Measurements from ENCODE around the gene RETREG3. TPM values are rescaled to one million over a fixed set of nuclear protein-coding genes. Genes with fewer than 3 reads are reported as not detected.

Gene RETREG3
- total RNA-seq, 2 donors from 2014 or later: 30.4 to 31.1 TPM

- Histone ChIP-seq H3K4me1 (peaks cover 0 to 22% of the 10 kb centered on the region in 2 donors), H3K36me3 (peaks cover 46% of the 10 kb centered on the region), H3K4me3 (peak overlapping the region; percentile 66 to 68), H3K27ac (peak overlapping the region; percentile 84 to 94), H3K9me3 (no peaks in the 10 kb centered on the region), H3K27me3 (no peaks in the 10 kb centered on the region)
- no peak for DNase-seq (ENCODE audit: low spot score)
- no peak for TF ChIP-seq CTCF (IDR thresholded peaks at IDR 0.05)
Measured at GRCh38 chr17:42577140-42577531, 32.0 kb downstream of the RETREG3 start.

- no peak overlapping the region for H3K27ac ChIP-seq
- no peak overlapping the region for H3K4me3 ChIP-seq
- no peak for TF ChIP-seq CTCF (IDR thresholded peaks at IDR 0.05)
- no peaks in the 10 kb centered on the region for H3K9me3 ChIP-seq
- no peaks in the 10 kb centered on the region for H3K27me3 ChIP-seq
- peaks cover 49% of the 10 kb centered on the region for H3K36me3 ChIP-seq
- H3K4me1 ChIP-seq: peaks cover 0 to 33% of the 10 kb centered on the region in 2 donors
- no peak for DNase-seq (ENCODE audit: low spot score)
Measured at GRCh38 chr17:42574463-42574862, 34.7 kb downstream of the RETREG3 start.

- Histone ChIP-seq H3K27ac (no peak overlapping the region), H3K27me3 (no peaks in the 10 kb centered on the region), H3K4me1 (peaks cover 0 to 34% of the 10 kb centered on the region in 2 donors), H3K4me3 (no peak overlapping the region), H3K36me3 (peaks cover 60% of the 10 kb centered on the region), H3K9me3 (no peaks in the 10 kb centered on the region)
- DNase-seq (ENCODE audit: low spot score): no peak
- no peak for TF ChIP-seq CTCF (IDR thresholded peaks at IDR 0.05)
Measured at GRCh38 chr17:42573095-42573494, 36.1 kb downstream of the RETREG3 start.

- Histone ChIP-seq H3K9me3 (no peaks in the 10 kb centered on the region), H3K4me1 (peaks cover 0 to 33% of the 10 kb centered on the region in 2 donors), H3K36me3 (peaks cover 60% of the 10 kb centered on the region), H3K27ac (no peak overlapping the region), H3K4me3 (no peak overlapping the region), H3K27me3 (no peaks in the 10 kb centered on the region)
- no peak for DNase-seq (ENCODE audit: low spot score)
- no peak for TF ChIP-seq CTCF (IDR thresholded peaks at IDR 0.05)
Measured at GRCh38 chr17:42571435-42572225, 37.5 kb downstream of the RETREG3 start.

- DNase-seq (ENCODE audit: low spot score): no peak
- H3K36me3 ChIP-seq: peaks cover 71% of the 10 kb centered on the region
- no peaks in the 10 kb centered on the region for H3K9me3 ChIP-seq
- peak overlapping the region; percentile 96 to 98 for H3K27ac ChIP-seq
- TF ChIP-seq CTCF (IDR thresholded peaks at IDR 0.05): no peak
- H3K4me1 ChIP-seq: peaks cover 0 to 50% of the 10 kb centered on the region in 2 donors
- no peaks in the 10 kb centered on the region for H3K27me3 ChIP-seq
- no peak overlapping the region for H3K4me3 ChIP-seq
Measured at GRCh38 chr17:42568341-42569111, 40.6 kb downstream of the RETREG3 start.

Data from right atrium auricular region (tissue), 2 donors.